ENCODE measurements around the gene FOXO6. TPM values are rescaled to one million over a fixed set of nuclear protein-coding genes. Genes with fewer than 3 reads are reported as not detected.

The FOXO6 gene
- total and polyA plus RNA-seq, 9 of the 15 experiments (the other 6 are each of a cell fraction or from before 2014, with no cell fraction given) = 0.04 to 0.31 (median 0.12) TPM; not detected in 5

- 6% methylated on average over 6 of the region's 6 CpGs for WGBS (ENCODE audit: insufficient coverage, low coverage, missing lambda C conversion rate)
- intact Hi-C loops (cut with micrococcal nuclease) = no loop called here
- Histone ChIP-seq H3K4me2 (ENCODE audit: insufficient read depth, low read length) (no peak overlapping the region), H3K9me1 (ENCODE audit: control insufficient read depth, insufficient read depth, low read length) (no peaks in the 10 kb centered on the region), H2AFZ (ENCODE audit: low read depth, low read length) (no peak overlapping the region), H3K9ac (ENCODE audit: insufficient read depth in 1 of 2, low read depth in 2 of 2, low read length in 2 of 2) (no peak overlapping the region), H3K27me3 (ENCODE audit: control insufficient read depth in 2 of 2, insufficient read depth in 2 of 2, low read length in 2 of 2) (peaks cover 0 to 16% of the 10 kb centered on the region in 2 experiments; a peak in 3 of 5 replicates), H4K20me1 (replicated peaks; ENCODE audit: control insufficient read depth, insufficient read depth, low read length) (no peaks in the 10 kb centered on the region), H3K4me3 (no peak overlapping the region), H3K9me3 (replicated peaks; ENCODE audit: control insufficient read depth, insufficient read depth, low read depth, low read length) (no peaks in the 10 kb centered on the region; the same call in 1 of the 2 replicates), H3K36me3 (ENCODE audit: control insufficient read depth, insufficient read depth, low read length) (no peaks in the 10 kb centered on the region), H3K79me2 (ENCODE audit: control insufficient read depth, insufficient read depth, low read length) (no peaks in the 10 kb centered on the region), H3K27ac (ENCODE audit: extremely low read depth, low read depth, low read length) (no peak overlapping the region; the same call in 2 of the 3 replicates), H3K4me1 (replicated peaks in 1 of 2; ENCODE audit: control insufficient read depth in 2 of 2, insufficient read depth in 2 of 2, low read length in 2 of 2) (peaks cover 0 to 6% of the 10 kb centered on the region in 2 experiments; a peak in 4 of 5 replicates)
- ATAC-seq (peak; percentile 87), FAIRE-seq (peak; percentile 88), DNase-seq (ENCODE audit: extremely low read depth in 1 of 4, low spot score in 3 of 4) (peak; percentile 64 to 71 (median 66))
- in situ Hi-C loops (cut with MboI) = no loop called here
- ChIA-PET CTCF (ENCODE audit: low intra/inter-chr PET ratio) (no interaction called here), POLR2A (interaction anchor here (0.7 to 1.2 kb wide), 4 partner anchors 9 to 31 kb away, joined by 3 to 5 read pairs (median 4); partner anchors contain the start of gene FOXO6)
- no TSS peak for BruUV-seq (replicated peaks)
- TF ChIP-seq JUND (IDR thresholded peaks at IDR 0.05; ENCODE audit: borderline replicate concordance, low read depth, low read length) (peak; percentile 80), JUND (tag; IDR thresholded peaks at IDR 0.05; ENCODE audit: borderline replicate concordance, low read depth, low read length) (no peak; the same call in 2 of the 3 replicates), CTBP1 (IDR thresholded peaks at IDR 0.05; ENCODE audit: borderline replicate concordance) (peak; percentile 93), RBBP5 (IDR thresholded peaks at IDR 0.05; ENCODE audit: borderline replicate concordance, insufficient read depth, low read length, poor library complexity, severe bottlenecking) (no peak), COPS2 (conservative IDR thresholded peaks at IDR 0.05) (no peak), E2F8 (IDR thresholded peaks at IDR 0.05; ENCODE audit: low read depth, partially characterized antibody) (no peak), E2F6 (IDR thresholded peaks at IDR 0.05; ENCODE audit: borderline replicate concordance in 1 of 2, extremely low read depth in 1 of 2, insufficient read depth in 1 of 2, insufficient read length in 1 of 2, low read depth in 1 of 2, low read length in 1 of 2, poor library complexity in 1 of 2, severe bottlenecking in 1 of 2) (no peak), ZNF124 (CRISPR knock-in tag; IDR thresholded peaks at IDR 0.05) (no peak), MYC (IDR thresholded peaks at IDR 0.05; ENCODE audit: low read depth, low read length) (no peak), MYC (CRISPR knock-in tag; IDR thresholded peaks at IDR 0.05; ENCODE audit: borderline replicate concordance, low read depth) (no peak), ZNF589 (CRISPR knock-in tag; IDR thresholded peaks at IDR 0.05; ENCODE audit: low read depth) (no peak), ZNF316 (IDR thresholded peaks at IDR 0.05) (peak; percentile 79), NR2F6 (CRISPR knock-in tag; IDR thresholded peaks at IDR 0.05) (no peak), GABPB2 (CRISPR knock-in tag; conservative IDR thresholded peaks at IDR 0.05) (no peak), BCL6 (CRISPR knock-in tag; IDR thresholded peaks at IDR 0.05) (no peak), BDP1 (IDR thresholded peaks at IDR 0.05; ENCODE audit: insufficient read depth, insufficient read length) (no peak)
- TF ChIP-seq, protein P1, sequence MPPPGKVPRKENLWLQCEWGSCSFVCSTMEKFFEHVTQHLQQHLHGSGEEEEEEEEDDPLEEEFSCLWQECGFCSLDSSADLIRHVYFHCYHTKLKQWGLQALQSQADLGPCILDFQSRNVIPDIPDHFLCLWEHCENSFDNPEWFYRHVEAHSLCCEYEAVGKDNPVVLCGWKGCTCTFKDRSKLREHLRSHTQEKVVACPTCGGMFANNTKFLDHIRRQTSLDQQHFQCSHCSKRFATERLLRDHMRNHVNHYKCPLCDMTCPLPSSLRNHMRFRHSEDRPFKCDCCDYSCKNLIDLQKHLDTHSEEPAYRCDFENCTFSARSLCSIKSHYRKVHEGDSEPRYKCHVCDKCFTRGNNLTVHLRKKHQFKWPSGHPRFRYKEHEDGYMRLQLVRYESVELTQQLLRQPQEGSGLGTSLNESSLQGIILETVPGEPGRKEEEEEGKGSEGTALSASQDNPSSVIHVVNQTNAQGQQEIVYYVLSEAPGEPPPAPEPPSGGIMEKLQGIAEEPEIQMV (tag; conservative IDR thresholded peaks at IDR 0.05; ENCODE audit: low read depth) = no peak
Observed at GRCh38 chr1:41333146-41333784, 28.0 kb upstream of the FOXO6 start.

All from K562 (cell line).